ENCODE data around the gene KRTAP10-1. TPM values are rescaled to one million over a fixed set of nuclear protein-coding genes. Genes with fewer than 3 reads are reported as not detected.

KRTAP10-1 gene
- total RNA-seq, 1 experiment from 2014 or later = not detected

GRCh38 chr21:44506279-44507255 lies 33.4 kb downstream of the KRTAP10-1 start:
- Mint-ChIP-seq H3K36me3 (no peaks in the 10 kb centered on the region), H3K9me3 (no peaks in the 10 kb centered on the region), H3K27ac (no peak overlapping the region), H3K4me1 (no peaks in the 10 kb centered on the region; the same call in 1 of the 2 replicates), H3K4me3 (no peak overlapping the region), H3K27me3 (ENCODE audit: low read depth) (no peaks in the 10 kb centered on the region)
- ATAC-seq (no peak), DNase-seq (ENCODE audit: low spot score) (no peak)
- TF ChIP-seq GABPB1 (CRISPR knock-in tag; IDR thresholded peaks at IDR 0.05) (0 out of 2 replicates have a peak, but pooled peaks have one; percentile 14), ZBTB43 (CRISPR knock-in tag; IDR thresholded peaks at IDR 0.05) (no peak), CTCF (IDR thresholded peaks at IDR 0.05) (no peak)
- ChIA-PET CTCF (interaction anchor here (1.1 kb wide), 1 partner anchor 212 kb away, joined by 3 read pairs; no protein-coding TSS in a partner anchor), POLR2A (no interaction called here)

- H3K27ac Mint-ChIP-seq = peak overlapping the region; percentile 81; the same call in 1 of the 2 replicates
- ChIA-PET POLR2A (no interaction called here), CTCF (interaction anchor here (0.6 to 1.4 kb wide), 3 partner anchors 18 to 213 kb away, joined by 3 to 4 read pairs (median 3); no protein-coding TSS in a partner anchor)
- no peaks in the 10 kb centered on the region; the same call in 1 of the 2 replicates for H3K4me1 Mint-ChIP-seq
- no peaks in the 10 kb centered on the region for H3K36me3 Mint-ChIP-seq
- H3K4me3 Mint-ChIP-seq = no peak overlapping the region
- no peaks in the 10 kb centered on the region for H3K9me3 Mint-ChIP-seq
- H3K27me3 Mint-ChIP-seq (ENCODE audit: low read depth) = no peaks in the 10 kb centered on the region
- ATAC-seq = no peak
- DNase-seq (ENCODE audit: low spot score) = no peak
- TF ChIP-seq CREM (CRISPR knock-in tag; IDR thresholded peaks at IDR 0.05) (no peak), MYBL2 (CRISPR knock-in tag; IDR thresholded peaks at IDR 0.05) (no peak), OVOL2 (CRISPR knock-in tag; IDR thresholded peaks at IDR 0.05; ENCODE audit: borderline replicate concordance) (no peak), TEAD4 (CRISPR knock-in tag; IDR thresholded peaks at IDR 0.05) (no peak), ATF2 (CRISPR knock-in tag; IDR thresholded peaks at IDR 0.05; ENCODE audit: borderline replicate concordance, low read depth) (no peak), CBFB (CRISPR knock-in tag; IDR thresholded peaks at IDR 0.05; ENCODE audit: low read depth) (no peak), HMGXB4 (CRISPR knock-in tag; IDR thresholded peaks at IDR 0.05) (no peak), ZNF425 (CRISPR knock-in tag; conservative IDR thresholded peaks at IDR 0.05) (no peak), JUN (CRISPR knock-in tag; IDR thresholded peaks at IDR 0.05) (no peak), NR3C1 (CRISPR knock-in tag; conservative IDR thresholded peaks at IDR 0.05; ENCODE audit: low read depth) (no peak), ERG (CRISPR knock-in tag; IDR thresholded peaks at IDR 0.05) (no peak), USF2 (CRISPR knock-in tag; IDR thresholded peaks at IDR 0.05) (no peak), JAZF1 (CRISPR knock-in tag; IDR thresholded peaks at IDR 0.05) (no peak), TEAD1 (CRISPR knock-in tag; IDR thresholded peaks at IDR 0.05) (no peak), SMAD3 (CRISPR knock-in tag; IDR thresholded peaks at IDR 0.05; ENCODE audit: borderline replicate concordance) (no peak), GABPB1 (CRISPR knock-in tag; IDR thresholded peaks at IDR 0.05) (no peak), ZNF416 (CRISPR knock-in tag; IDR thresholded peaks at IDR 0.05) (no peak), GRHL2 (CRISPR knock-in tag; IDR thresholded peaks at IDR 0.05; ENCODE audit: insufficient replicate concordance, severe bottlenecking) (no peak)
These were observed 34.2 kb downstream of the KRTAP10-1 start for GRCh38 chr21:44505673-44506278.

All from WTC11 (cell line).